Activated T-cell treated with anti-CD3 and anti-CD28 coated beads, Interleukin-2, amount 50 U/mL, for 72 hours (primary cell): ENCODE data around the gene PITRM1. TPM values are rescaled to one million over a fixed set of nuclear protein-coding genes. Genes with fewer than 3 reads are reported as not detected.

Experiments
- ATAC-seq, 2 donors: fragments of 150-1000 bp; cut with Tn5 transposase; replicated peaks in 1 of 2; 2 replicates each; pipeline ENCODE4 v1.10.0; 2021; ENCODE audit warnings: moderate library complexity in 2 of 2, mild to moderate bottlenecking in 1 of 2
- DNase-seq, 2 donors: peaks; one replicate each; pipeline ENCODE4 v3.0.0; 2021 to 2022; ENCODE audit warnings: mixed read lengths in 1 of 2
- H3K27ac Mint-ChIP-seq: one replicate; pipeline ENCODE4 v1.8.0; 2022; ENCODE audit warnings: mild to moderate bottlenecking, moderate library complexity, mixed read lengths
- H3K27me3 Mint-ChIP-seq: one replicate; pipeline ENCODE4 v1.8.0; 2022; ENCODE audit warnings: low read depth, mixed read lengths
- H3K36me3 Mint-ChIP-seq, 2 donors: one replicate each; pipeline ENCODE4 v1.8.0; 2022; ENCODE audit warnings: mixed read lengths in 2 of 2, mild to moderate bottlenecking in 1 of 2; ENCODE audit not compliant: insufficient read depth in 2 of 2
- H3K4me1 Mint-ChIP-seq: one replicate; pipeline ENCODE4 v1.8.0; 2022; ENCODE audit warnings: low read depth, mixed read lengths
- H3K4me3 Mint-ChIP-seq, 2 donors: one replicate each; pipeline ENCODE4 v1.8.0; 2022; ENCODE audit warnings: mild to moderate bottlenecking in 2 of 2, mixed read lengths in 2 of 2, moderate library complexity in 2 of 2
- H3K9me3 Mint-ChIP-seq, 2 donors: one replicate each; pipeline ENCODE4 v1.8.0; 2022; ENCODE audit warnings: mixed read lengths in 2 of 2
- total RNA-seq, 2 donors: library from RNA; stranded (reverse); gene quantifications; one replicate each; pipeline ENCODE4 v1.2.3, GENCODE V29; 2022

Gene PITRM1
- total RNA-seq, 2 donors from 2014 or later: 76.7 to 79.9 TPM

GRCh38 chr10:3207351-3207750 lies 34.8 kb upstream of the PITRM1 start:
- no peaks in the 10 kb centered on the region for H3K36me3 Mint-ChIP-seq
- no peak for ATAC-seq
- no peak overlapping the region for H3K4me3 Mint-ChIP-seq
- H3K9me3 Mint-ChIP-seq: no peaks in the 10 kb centered on the region
- DNase-seq: no peak
- H3K4me1 Mint-ChIP-seq: peaks cover 5% of the 10 kb centered on the region
- peaks cover 75% of the 10 kb centered on the region for H3K27me3 Mint-ChIP-seq
- no peak overlapping the region for H3K27ac Mint-ChIP-seq

- peaks cover 82% of the 10 kb centered on the region for H3K27me3 Mint-ChIP-seq
These were observed 34.1 kb upstream of the PITRM1 start for GRCh38 chr10:3206511-3207157.

GRCh38 chr10:3203972-3204371 lies 31.4 kb upstream of the PITRM1 start:
- Mint-ChIP-seq H3K9me3 (no peaks in the 10 kb centered on the region), H3K36me3 (no peaks in the 10 kb centered on the region), H3K4me1 (peaks cover 9% of the 10 kb centered on the region), H3K4me3 (peak overlapping the region in 1 of 2 donors; percentile 55), H3K27me3 (peaks cover 85% of the 10 kb centered on the region), H3K27ac (no peak overlapping the region)
- DNase-seq (no peak), ATAC-seq (no peak)

More at GRCh38 chr10:3206511-3207157, 34.1 kb upstream of the PITRM1 start:
- Mint-ChIP-seq H3K36me3 (no peaks in the 10 kb centered on the region), H3K4me3 (no peak overlapping the region), H3K27ac (no peak overlapping the region), H3K4me1 (peaks cover 5% of the 10 kb centered on the region), H3K9me3 (no peaks in the 10 kb centered on the region)
- DNase-seq (no peak), ATAC-seq (no peak)

DNA sequence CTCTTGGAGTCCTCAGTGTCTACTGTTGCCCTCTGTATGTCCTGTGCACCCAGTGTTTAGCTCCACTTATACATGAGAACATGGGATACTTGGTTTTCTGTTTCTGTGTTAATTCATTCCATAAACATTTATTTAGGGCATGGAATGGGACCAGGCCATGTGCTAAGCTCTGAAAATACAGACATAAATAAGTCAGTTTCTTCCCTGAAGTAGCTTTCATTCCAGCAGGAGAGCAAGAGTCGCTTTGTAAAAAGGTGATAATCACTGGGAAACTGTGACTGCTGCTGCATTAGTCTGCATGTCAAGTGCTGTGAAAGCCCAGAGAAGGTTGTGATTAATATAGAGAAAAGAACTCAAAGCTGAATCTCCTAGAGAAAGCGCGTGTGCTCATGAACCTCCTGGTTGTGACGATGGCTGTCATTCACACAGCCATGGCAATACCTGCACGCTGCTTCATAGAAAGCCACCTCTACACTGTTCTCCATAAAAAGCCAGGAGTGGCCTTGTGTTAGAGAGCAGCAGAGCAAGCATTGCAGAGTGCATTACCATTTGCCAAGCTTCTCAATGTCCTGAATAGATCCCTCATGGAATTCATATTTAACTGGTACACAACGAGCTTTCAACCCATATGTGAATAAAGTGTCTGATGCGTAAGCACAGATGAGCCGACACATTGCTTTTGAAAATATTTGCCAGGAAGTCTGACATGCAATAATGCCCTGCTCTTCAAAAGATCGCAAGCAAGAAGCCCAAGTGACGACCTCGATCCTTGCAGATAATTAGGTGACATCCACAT lies 30.6 kb upstream of the PITRM1 start:
- Mint-ChIP-seq H3K4me3 (peak overlapping the region in 1 of 2 donors; percentile 55), H3K27ac (no peak overlapping the region), H3K27me3 (peaks cover 85% of the 10 kb centered on the region), H3K36me3 (peaks cover 0 to 1% of the 10 kb centered on the region in 2 donors), H3K4me1 (peaks cover 16% of the 10 kb centered on the region), H3K9me3 (no peaks in the 10 kb centered on the region)
- DNase-seq: no peak
- peak; percentile 76 to 93 for ATAC-seq

- ATAC-seq (no peak), DNase-seq (no peak)
- H3K27ac Mint-ChIP-seq: no peak overlapping the region
- H3K4me3 Mint-ChIP-seq: no peak overlapping the region
- no peaks in the 10 kb centered on the region for H3K9me3 Mint-ChIP-seq
- H3K27me3 Mint-ChIP-seq: peaks cover 76% of the 10 kb centered on the region
- H3K36me3 Mint-ChIP-seq: peaks cover 0 to 1% of the 10 kb centered on the region in 2 donors
- H3K4me1 Mint-ChIP-seq: peaks cover 29% of the 10 kb centered on the region
These were observed 29.2 kb upstream of the PITRM1 start for GRCh38 chr10:3201796-3202195.

GRCh38 chr10:3199488-3199887 lies 26.9 kb upstream of the PITRM1 start:
- Mint-ChIP-seq H3K9me3 (no peaks in the 10 kb centered on the region), H3K27me3 (peaks cover 89% of the 10 kb centered on the region), H3K4me3 (no peak overlapping the region), H3K36me3 (peaks cover 0 to 1% of the 10 kb centered on the region in 2 donors), H3K27ac (no peak overlapping the region), H3K4me1 (peaks cover 31% of the 10 kb centered on the region)
- DNase-seq: no peak
- no peak for ATAC-seq

DNA sequence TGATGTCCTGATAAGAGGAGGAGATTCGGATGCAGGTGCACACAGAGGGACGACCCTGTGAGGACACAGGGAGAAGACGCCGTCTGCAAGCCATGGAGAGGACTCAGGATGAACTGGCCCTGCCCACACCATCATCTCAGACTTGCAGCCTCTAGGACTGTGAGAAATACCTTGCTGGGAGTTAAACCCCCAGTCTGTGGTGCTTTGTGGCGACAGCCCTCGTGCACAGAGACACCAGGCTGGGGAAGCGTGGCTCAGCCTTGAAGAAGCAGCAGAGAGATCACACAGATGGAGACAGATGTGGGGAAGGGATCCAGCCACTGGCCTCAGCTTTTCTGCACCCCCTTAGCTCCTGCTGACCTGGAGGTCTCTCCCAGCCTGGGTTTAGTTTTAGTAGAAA lies 26.3 kb upstream of the PITRM1 start:
- ATAC-seq: no peak

DNA sequence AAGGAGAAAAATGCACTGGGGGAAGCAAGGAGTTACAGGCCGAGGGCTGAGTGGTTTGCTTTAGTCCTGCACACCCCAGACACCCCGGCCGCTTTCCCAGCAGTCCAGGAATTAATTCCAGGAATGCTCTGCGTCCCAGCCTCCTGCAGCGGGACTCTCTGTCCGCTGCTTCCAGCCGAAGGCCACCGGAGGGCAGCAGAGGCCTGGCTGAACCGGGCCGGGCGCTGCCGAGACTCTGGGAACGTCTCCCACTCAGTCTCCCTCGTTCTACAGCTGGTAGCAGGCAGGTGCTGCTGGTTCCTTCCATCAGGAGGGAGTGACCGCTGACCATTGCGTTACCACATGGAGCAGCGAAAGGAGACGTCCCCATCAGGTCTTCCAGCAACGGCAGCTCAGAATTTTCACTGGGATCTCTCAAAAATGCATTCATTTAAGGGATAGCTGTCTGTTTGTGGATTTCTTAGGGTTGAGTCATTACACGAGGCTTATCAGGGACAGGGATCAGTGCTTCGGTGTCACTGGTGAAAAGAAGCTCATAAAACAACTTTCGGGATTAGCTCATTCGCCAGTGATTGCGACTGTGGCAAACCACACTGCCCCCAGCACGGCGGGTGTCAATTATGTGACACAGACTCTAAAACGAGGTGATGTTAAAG lies 24.9 kb upstream of the PITRM1 start:
- Mint-ChIP-seq H3K9me3 (no peaks in the 10 kb centered on the region), H3K27ac (no peak overlapping the region), H3K27me3 (peaks cover 88% of the 10 kb centered on the region), H3K4me1 (peaks cover 30% of the 10 kb centered on the region), H3K36me3 (peaks cover 0 to 1% of the 10 kb centered on the region in 2 donors), H3K4me3 (peak overlapping the region; percentile 10 to 65)
- DNase-seq (peak; percentile 89 to 91), ATAC-seq (peak; percentile 95)

More for the DNA sequence above, 26.3 kb upstream of the PITRM1 start:
- H3K4me1 Mint-ChIP-seq: peaks cover 31% of the 10 kb centered on the region
- H3K36me3 Mint-ChIP-seq: peaks cover 0 to 1% of the 10 kb centered on the region in 2 donors
- DNase-seq: no peak
- peaks cover 89% of the 10 kb centered on the region for H3K27me3 Mint-ChIP-seq
- H3K27ac Mint-ChIP-seq: no peak overlapping the region
- H3K4me3 Mint-ChIP-seq: no peak overlapping the region
- no peaks in the 10 kb centered on the region for H3K9me3 Mint-ChIP-seq

DNA sequence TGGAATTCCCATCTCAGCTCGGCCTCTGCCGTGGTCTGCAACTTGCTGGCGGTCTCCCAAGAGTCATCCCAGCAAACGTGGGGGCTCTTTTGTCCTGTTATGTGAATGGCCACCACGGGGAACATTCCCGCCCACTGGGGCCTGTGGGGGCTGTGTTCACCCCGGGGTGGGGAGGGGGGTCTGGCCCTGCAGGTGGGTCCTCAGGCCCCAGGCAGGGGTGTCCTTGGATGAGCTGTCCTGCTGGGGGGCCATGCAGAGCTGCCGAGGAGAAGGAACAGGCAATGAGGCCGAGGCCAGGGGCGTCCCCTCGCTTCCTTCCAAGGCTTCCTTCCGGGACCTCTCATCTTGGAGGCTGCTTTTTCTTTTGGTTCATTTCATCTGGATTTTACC lies 24.4 kb upstream of the PITRM1 start:
- Mint-ChIP-seq H3K27me3 (peaks cover 84% of the 10 kb centered on the region), H3K4me1 (peaks cover 30% of the 10 kb centered on the region), H3K9me3 (no peaks in the 10 kb centered on the region), H3K27ac (no peak overlapping the region), H3K36me3 (peaks cover 0 to 1% of the 10 kb centered on the region in 2 donors), H3K4me3 (peak overlapping the region; percentile 10 to 65)
- ATAC-seq (no peak), DNase-seq (no peak)

- H3K27me3 Mint-ChIP-seq: peaks cover 84% of the 10 kb centered on the region
- peaks cover 30% of the 10 kb centered on the region for H3K4me1 Mint-ChIP-seq
- no peaks in the 10 kb centered on the region for H3K9me3 Mint-ChIP-seq
- H3K36me3 Mint-ChIP-seq: peaks cover 0 to 1% of the 10 kb centered on the region in 2 donors
- H3K4me3 Mint-ChIP-seq: no peak overlapping the region
- ATAC-seq: no peak
- DNase-seq: no peak
- H3K27ac Mint-ChIP-seq: no peak overlapping the region
These were observed 23.9 kb upstream of the PITRM1 start for GRCh38 chr10:3196482-3196881.

GRCh38 chr10:3195726-3196125 lies 23.1 kb upstream of the PITRM1 start:
- DNase-seq (no peak), ATAC-seq (no peak)
- Mint-ChIP-seq H3K9me3 (no peaks in the 10 kb centered on the region), H3K4me3 (no peak overlapping the region), H3K27ac (no peak overlapping the region), H3K27me3 (peaks cover 85% of the 10 kb centered on the region), H3K4me1 (peaks cover 30% of the 10 kb centered on the region), H3K36me3 (peaks cover 0 to 1% of the 10 kb centered on the region in 2 donors)

DNA sequence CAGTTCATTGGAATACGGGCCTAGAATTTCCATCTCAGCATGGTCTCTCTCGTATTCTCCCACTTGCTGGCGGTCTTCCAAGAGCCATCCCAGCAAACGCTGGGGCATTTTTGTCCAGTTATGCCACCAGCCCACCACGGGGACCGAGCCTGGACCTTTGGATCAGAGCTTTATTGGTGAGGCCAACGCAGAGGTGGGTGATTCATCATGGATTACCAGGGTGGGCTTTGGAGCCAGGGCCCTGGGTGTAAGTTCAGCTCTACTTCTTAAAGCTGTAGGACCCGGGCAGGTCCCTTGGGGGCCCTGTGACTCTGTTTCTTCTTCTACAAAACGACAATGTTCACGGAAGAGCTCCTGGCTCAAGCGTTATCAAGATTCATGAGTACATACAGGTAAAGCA lies 22.7 kb upstream of the PITRM1 start:
- peaks cover 84% of the 10 kb centered on the region for H3K27me3 Mint-ChIP-seq
- no peak overlapping the region for H3K27ac Mint-ChIP-seq
- no peak for ATAC-seq
- H3K9me3 Mint-ChIP-seq: no peaks in the 10 kb centered on the region
- H3K36me3 Mint-ChIP-seq: peaks cover 0 to 1% of the 10 kb centered on the region in 2 donors
- H3K4me3 Mint-ChIP-seq: no peak overlapping the region
- peaks cover 30% of the 10 kb centered on the region for H3K4me1 Mint-ChIP-seq
- DNase-seq: no peak

DNA sequence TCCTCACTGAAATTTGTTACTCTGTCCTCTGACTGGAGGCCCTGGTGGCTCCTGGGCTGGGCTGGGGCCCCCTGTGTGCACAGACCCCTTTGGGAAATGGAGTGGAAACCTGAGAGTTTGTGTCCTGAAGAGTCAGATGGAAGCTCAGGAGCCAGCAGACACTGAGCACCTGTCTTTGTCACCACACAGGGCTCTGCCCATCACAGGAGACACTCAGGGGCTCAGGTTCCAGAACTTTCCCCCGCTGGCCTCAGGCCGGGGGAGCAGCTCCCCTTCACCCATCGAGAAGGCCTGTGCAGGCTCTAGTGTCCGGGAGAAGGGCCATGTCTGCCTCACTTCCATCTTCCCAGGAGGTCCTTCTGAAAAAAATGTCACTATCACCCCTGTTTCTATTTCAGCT lies 22.3 kb upstream of the PITRM1 start:
- peaks cover 0 to 1% of the 10 kb centered on the region in 2 donors for H3K36me3 Mint-ChIP-seq
- H3K9me3 Mint-ChIP-seq: no peaks in the 10 kb centered on the region
- H3K27me3 Mint-ChIP-seq: peaks cover 84% of the 10 kb centered on the region
- H3K4me3 Mint-ChIP-seq: no peak overlapping the region
- DNase-seq (no peak), ATAC-seq (no peak)
- no peak overlapping the region for H3K27ac Mint-ChIP-seq
- peaks cover 30% of the 10 kb centered on the region for H3K4me1 Mint-ChIP-seq
